KOPT-K1 (cell line): Measurements from ENCODE around the gene SCUBE2.
"Not testable (repeated sequence)": the region's sequence is repeated elsewhere in the genome, so short reads cannot be mapped to it uniquely, and the experiment has no call there.

Experiments used
- H3K27ac ChIP-seq: fragments of 200-600 bp; sonication (generic); 2 replicates; pipeline ENCODE4 v1.5.1; 2016; ENCODE audit warnings: antibody characterized with exemption, mild to moderate bottlenecking, low read depth, low read length; ENCODE audit not compliant: poor library complexity, severe bottlenecking
- H3K36me3 ChIP-seq: fragments of 200-600 bp; sonication (generic); 2 replicates; pipeline ENCODE4 v1.5.1; 2017; ENCODE audit warnings: antibody characterized with exemption, mild to moderate bottlenecking, low read length, moderate library complexity; ENCODE audit not compliant: insufficient read depth
- H3K9me3 ChIP-seq: fragments of 200-600 bp; sonication (generic); 2 replicates; pipeline ENCODE4 v1.5.1; 2017; ENCODE audit warnings: antibody characterized with exemption, low read length, mild to moderate bottlenecking; ENCODE audit not compliant: insufficient read depth, poor library complexity, severe bottlenecking

SCUBE2 gene

GRCh38 chr11:9020916-9021315 is 70.5 kb downstream of the SCUBE2 start:
- Histone ChIP-seq H3K36me3 (no peaks in the 10 kb centered on the region), H3K27ac (no peak overlapping the region), H3K9me3 (no peaks in the 10 kb centered on the region)

GRCh38 chr11:9019861-9020260 is 71.5 kb downstream of the SCUBE2 start:
- Histone ChIP-seq H3K36me3 (no peaks in the 10 kb centered on the region), H3K27ac (no peak overlapping the region), H3K9me3 (no peaks in the 10 kb centered on the region)

GRCh38 chr11:9017773-9018172 is 73.6 kb downstream of the SCUBE2 start:
- Histone ChIP-seq H3K27ac (no peak overlapping the region), H3K36me3 (no peaks in the 10 kb centered on the region), H3K9me3 (no peaks in the 10 kb centered on the region)

GRCh38 chr11:9016916-9017642 is 74.3 kb downstream of the SCUBE2 start:
- no peaks in the 10 kb centered on the region for H3K36me3 ChIP-seq
- H3K27ac ChIP-seq = no peak overlapping the region
- no peaks in the 10 kb centered on the region for H3K9me3 ChIP-seq

- Histone ChIP-seq H3K9me3 (no peaks in the 10 kb centered on the region), H3K36me3 (no peaks in the 10 kb centered on the region), H3K27ac (no peak overlapping the region)
These were observed 75.7 kb downstream of the SCUBE2 start for GRCh38 chr11:9015677-9016076.

- Histone ChIP-seq H3K27ac (no peak overlapping the region), H3K9me3 (no peaks in the 10 kb centered on the region), H3K36me3 (no peaks in the 10 kb centered on the region)
These were observed 76.6 kb downstream of the SCUBE2 start for GRCh38 chr11:9014826-9015225.

GRCh38 chr11:9013373-9013772 is 78.0 kb downstream of the SCUBE2 start:
- Histone ChIP-seq H3K27ac (no peak overlapping the region), H3K36me3 (no peaks in the 10 kb centered on the region), H3K9me3 (no peaks in the 10 kb centered on the region)

- H3K27ac ChIP-seq, H3K36me3 ChIP-seq, H3K9me3 ChIP-seq: not testable (repeated sequence)
These were observed 81.9 kb downstream of the SCUBE2 start for GRCh38 chr11:9009538-9009937.

GRCh38 chr11:9008661-9009060 is 82.7 kb downstream of the SCUBE2 start:
- Histone ChIP-seq H3K9me3 (no peaks in the 10 kb centered on the region), H3K36me3 (no peaks in the 10 kb centered on the region), H3K27ac (no peak overlapping the region)

- H3K27ac ChIP-seq = no peak overlapping the region
- H3K9me3 ChIP-seq = no peaks in the 10 kb centered on the region
- H3K36me3 ChIP-seq = no peaks in the 10 kb centered on the region
These were observed 83.3 kb downstream of the SCUBE2 start for GRCh38 chr11:9008011-9008550.

- H3K27ac ChIP-seq = no peak overlapping the region
- H3K36me3 ChIP-seq = no peaks in the 10 kb centered on the region
- H3K9me3 ChIP-seq = no peaks in the 10 kb centered on the region
These were observed 86.3 kb downstream of the SCUBE2 start for GRCh38 chr11:9005087-9005486.

- H3K36me3 ChIP-seq = no peaks in the 10 kb centered on the region
- no peak overlapping the region for H3K27ac ChIP-seq
- H3K9me3 ChIP-seq = no peaks in the 10 kb centered on the region
These were observed 87.0 kb downstream of the SCUBE2 start for GRCh38 chr11:9004183-9004926.

GRCh38 chr11:9003573-9004182 is 87.7 kb downstream of the SCUBE2 start, which contains the start of gene NRIP3:
Gene NRIP3, minus strand, starts transcription at chr11:9004001. Its CDS starts 66 bp downstream, at chr11:9003935.
- no peaks in the 10 kb centered on the region for H3K9me3 ChIP-seq
- no peak within 1 kb of the TSS for H3K27ac ChIP-seq
- no peaks in the 10 kb centered on the region for H3K36me3 ChIP-seq

- Histone ChIP-seq H3K9me3 (no peaks in the 10 kb centered on the region), H3K27ac (no peak overlapping the region), H3K36me3 (no peaks in the 10 kb centered on the region)
These were observed 88.4 kb downstream of the SCUBE2 start for GRCh38 chr11:9002920-9003572.

- H3K9me3 ChIP-seq = no peaks in the 10 kb centered on the region
- no peaks in the 10 kb centered on the region for H3K36me3 ChIP-seq
- H3K27ac ChIP-seq = no peak overlapping the region
These were observed 89.7 kb downstream of the SCUBE2 start for GRCh38 chr11:9001736-9002135.
